HepG2 (cell line): ENCODE results near the gene CLIC1. TPM values are rescaled to one million over a fixed set of nuclear protein-coding genes. Genes with fewer than 3 reads are reported as not detected.

Experiments
- ATAC-seq: fragments of 200-7000 bp; cut with Tn5 transposase; 3 replicates; pipeline ENCODE4 v1.9.1; 2020; ENCODE audit warnings: mild to moderate bottlenecking, moderate library complexity
- BruUV-seq: library from RNA; stranded (reverse); fragments of 400-500 nt; replicated peaks from 2 replicates; lab custom pipeline; 2021; lab: Mats Ljungman, UMichigan
- CTCF ChIA-PET: fragments of 300-600 bp; formaldehyde crosslinking; extraction: SDS; loops from one replicate; lab custom pipeline; 2021; ENCODE audit warnings: low total read pairs, inconsistent platforms, low intra/inter-chr PET ratio; lab: Yijun Ruan, JAX
- POLR2A ChIA-PET: fragments of 350-600 bp; sonication (Branson Sonifier 250); formaldehyde crosslinking; loops from one replicate; lab custom pipeline; 2020; ENCODE audit warnings: antibody characterized with exemption, inconsistent platforms; lab: Yijun Ruan, JAX
- DNase-seq: peaks from one replicate; pipeline ENCODE4 v3.0.0-alpha.2; 2015; ENCODE audit warnings: low spot score
- FAIRE-seq: peaks from 3 replicates; lab custom pipeline; 2011; peaks lifted over from hg19 to GRCh38; lab: Jason Lieb, UNC
- H2AFZ ChIP-seq: one replicate; pipeline ENCODE4 v1.6.1; 2011; ENCODE audit warnings: low read length, inconsistent platforms
- H3K27ac ChIP-seq: fragments of 300-600 bp; 3 replicates; pipeline ENCODE4 v1.8.0; 2011; ENCODE audit warnings: mixed run types, mild to moderate bottlenecking, mixed read lengths, low read length, inconsistent platforms; ENCODE audit not compliant: insufficient read depth; ENCODE audit errors: extremely low read length
- H3K27me3 ChIP-seq, 2 experiments: fragments of 200-600 bp in 1 of 2; 2 replicates in 1 of 2; 3 replicates in 1 of 2; pipeline versions ENCODE4 v1.6.0 to v1.8.0; 2011; ENCODE audit warnings: low read length in 2 of 2, mild to moderate bottlenecking in 2 of 2, moderate library complexity in 2 of 2, inconsistent platforms in 1 of 2; ENCODE audit not compliant: insufficient read depth in 2 of 2, control insufficient read depth in 1 of 2
- H3K36me3 ChIP-seq, 2 experiments: fragments of 200-600 bp in 1 of 2; replicated peaks in 1 of 2; 2 replicates in 1 of 2; 3 replicates in 1 of 2; pipeline versions ENCODE4 v1.5.1 to v1.8.0; 2011; ENCODE audit warnings: low read length in 2 of 2, inconsistent platforms in 1 of 2; ENCODE audit not compliant: insufficient read depth in 2 of 2, control insufficient read depth in 1 of 2
- H3K4me1 ChIP-seq: 2 replicates; pipeline ENCODE4 v1.5.1; 2012; ENCODE audit warnings: low read length, inconsistent platforms; ENCODE audit not compliant: insufficient read depth
- H3K4me2 ChIP-seq: 2 replicates; pipeline ENCODE4 v1.6.0; 2011; ENCODE audit warnings: low read depth, low read length, inconsistent platforms
- H3K4me3 ChIP-seq, 3 experiments: fragments of 200-600 bp in 1 of 3; sonication (generic), shearing (Covaris generic) in 1 of 3; replicated peaks in 1 of 3; 2 replicates each; pipeline ENCODE4 v1.5.1; 2011 to 2016; ENCODE audit warnings: low read length in 3 of 3, inconsistent platforms in 2 of 3, low read depth in 2 of 3, mild to moderate bottlenecking in 2 of 3, control low read depth in 1 of 3, mixed read lengths in 1 of 3; ENCODE audit not compliant: insufficient read depth in 1 of 3
- H3K79me2 ChIP-seq: one replicate; pipeline ENCODE4 v1.6.1; 2011; ENCODE audit warnings: low read length, inconsistent platforms; ENCODE audit not compliant: insufficient read depth
- H3K9ac ChIP-seq: 2 replicates; pipeline ENCODE4 v1.6.0; 2011; ENCODE audit warnings: mild to moderate bottlenecking, low read depth, low read length, inconsistent platforms; ENCODE audit not compliant: insufficient read depth
- H3K9me3 ChIP-seq: 2 replicates; pipeline ENCODE4 v1.5.1; 2012; ENCODE audit warnings: mild to moderate bottlenecking, low read length
- H4K20me1 ChIP-seq: 2 replicates; pipeline ENCODE4 v1.6.0; 2011; ENCODE audit warnings: inconsistent platforms, mild to moderate bottlenecking, low read length, moderate library complexity; ENCODE audit not compliant: insufficient read depth
- FOXK1 ChIP-seq: sonication (generic); formaldehyde crosslinking; IDR thresholded peaks from 2 replicates; pipeline ENCODE4 v1.4.0; 2020; ENCODE audit warnings: low read depth, missing genetic modification reagents, borderline replicate concordance
- MAF1 ChIP-seq: sonication (generic); formaldehyde crosslinking; IDR thresholded peaks from 2 replicates; pipeline ENCODE4 v1.5.0; 2020; ENCODE audit warnings: missing genetic modification reagents, borderline replicate concordance
- MIER2 ChIP-seq: IDR thresholded peaks from 2 replicates; pipeline ENCODE4 v1.6.1; 2016; ENCODE audit warnings: missing biosample characterization, missing genetic modification reagents
- MTA1 ChIP-seq: sonication (generic); formaldehyde crosslinking; IDR thresholded peaks from 2 replicates; pipeline ENCODE4 v1.4.0; 2020; ENCODE audit warnings: missing genetic modification reagents, mild to moderate bottlenecking, borderline replicate concordance
- NCOA1 ChIP-seq: sonication (generic); formaldehyde crosslinking; IDR thresholded peaks from 2 replicates; pipeline ENCODE4 v1.9.0; 2021; ENCODE audit warnings: missing genetic modification reagents
- REL ChIP-seq: sonication (generic); formaldehyde crosslinking; conservative IDR thresholded peaks from 2 replicates; pipeline ENCODE4 v1.8.0; 2022; ENCODE audit warnings: mild to moderate bottlenecking, missing genetic modification reagents, moderate library complexity
- SIX4 ChIP-seq: sonication (generic); formaldehyde crosslinking; IDR thresholded peaks from 2 replicates; pipeline ENCODE4 v1.4.0; 2020; ENCODE audit warnings: missing genetic modification reagents
- SMAD1 ChIP-seq: sonication (generic); formaldehyde crosslinking; IDR thresholded peaks from 2 replicates; pipeline ENCODE4 v1.4.0; 2020; ENCODE audit warnings: missing genetic modification reagents, low read depth, mild to moderate bottlenecking, borderline replicate concordance
- SMC3 ChIP-seq: IDR thresholded peaks from 2 replicates; pipeline ENCODE4 v1.6.1; 2011; ENCODE audit warnings: low read length, improper control_type of control experiment
- SOX13 ChIP-seq, 3 experiments: fragments of 450-650 bp in 1 of 3; sonication (generic) in 1 of 3; formaldehyde crosslinking in 1 of 3; IDR thresholded peaks in 2 of 3; conservative IDR thresholded peaks in 1 of 3; 2 replicates each; pipeline versions ENCODE4 v1.5.0 to v1.6.1; 2016 to 2020; ENCODE audit warnings: antibody characterized with exemption in 1 of 3, mild to moderate bottlenecking in 1 of 3, missing compliant biosample characterization in 1 of 3, missing genetic modification reagents in 1 of 3, moderate library complexity in 1 of 3
- SP4 ChIP-seq: sonication (generic); formaldehyde crosslinking; IDR thresholded peaks from 2 replicates; pipeline ENCODE4 v1.8.1; 2023; ENCODE audit warnings: mild to moderate bottlenecking, missing genetic modification reagents
- STAT5B ChIP-seq: sonication (generic); formaldehyde crosslinking; IDR thresholded peaks from 2 replicates; pipeline ENCODE4 v1.4.0; 2020; ENCODE audit warnings: missing genetic modification reagents
- TGIF2 ChIP-seq: IDR thresholded peaks from 2 replicates; pipeline ENCODE4 v1.6.1; 2016; ENCODE audit warnings: control low read depth, missing compliant biosample characterization
- ZNF101 ChIP-seq: sonication (generic); formaldehyde crosslinking; IDR thresholded peaks from 2 replicates; pipeline ENCODE4 v1.4.0; 2020; ENCODE audit warnings: mild to moderate bottlenecking, low read depth, missing genetic modification reagents, borderline replicate concordance
- ZNF350 ChIP-seq: sonication (generic); formaldehyde crosslinking; IDR thresholded peaks from 2 replicates; pipeline ENCODE4 v1.4.0; 2020; ENCODE audit warnings: mild to moderate bottlenecking, low read depth, missing genetic modification reagents, borderline replicate concordance
- ZNF451 ChIP-seq: sonication (generic); formaldehyde crosslinking; IDR thresholded peaks from 2 replicates; pipeline ENCODE4 v1.5.0; 2020; ENCODE audit warnings: mild to moderate bottlenecking, missing genetic modification reagents
- ZNF501 ChIP-seq: sonication (generic); formaldehyde crosslinking; IDR thresholded peaks from 2 replicates; pipeline ENCODE4 v1.5.1; 2020; ENCODE audit warnings: mild to moderate bottlenecking, moderate library complexity, missing genetic modification reagents
- WGBS: methylation state at CpG from one replicate; pipeline ENCODE4 v1.1.6; 2017; ENCODE audit warnings: low lambda C conversion rate; 5-methylcytosine and 5-hydroxymethylcytosine counted together
- in situ Hi-C: cut with HindIII; loops from 2 replicates; pipeline ENCODE4 v1.10.0; 2017; ENCODE audit warnings: low pct_unique_long_range_greater_than_20kb; ENCODE audit not compliant: extremely low pct_ligation_motif_present
- intact Hi-C: fragments of 100-400 bp; cut with micrococcal nuclease; formaldehyde crosslinking; loops from one replicate; pipeline ENCODE4 v1.10.0; 2022; ENCODE audit not compliant: unreplicated experiment
- polyA plus RNA-seq, 8 experiments: library from polyadenylated mRNA; depleted of rRNA in 3 of 8; stranded (reverse) in 7 of 8; unstranded in 1 of 8; fragments of >200 nt; fragmentation: Illumina TruSeq in 4 of 8; extraction: Trizol in 4 of 8; gene quantifications; 2 replicates each; pipeline versions ENCODE4 v1.2.1 to v1.2.3, GENCODE V29; 2011 to 2016; ENCODE audit warnings: low read depth in 4 of 8, missing spikeins in 1 of 8, mixed read lengths in 1 of 8; ENCODE audit not compliant: insufficient read depth in 1 of 8
- total RNA-seq, 5 experiments: library from RNA; depleted of rRNA; stranded (reverse); fragments of >200 nt; fragmentation: Illumina TruSeq; extraction: Trizol; gene quantifications; 2 replicates each; pipeline ENCODE4 v1.2.3, GENCODE V29; 2016; ENCODE audit warnings: low read depth in 1 of 5
- TF ChIP-seq, protein P1 (sequence below): sonication (generic); formaldehyde crosslinking; IDR thresholded peaks from 2 replicates; pipeline ENCODE4 v1.4.0; 2020; ENCODE audit warnings: low read depth, missing genetic modification reagents

CLIC1 gene
- total and polyA plus RNA-seq, 2 of the 13 experiments (the other 11 are each of a cell fraction or from before 2014, with no cell fraction given), result 602 to 891 TPM

GRCh38 chr6:31770860-31771259, 34.5 kb upstream of the CLIC1 start (continued):
- TF ChIP-seq, protein P1, sequence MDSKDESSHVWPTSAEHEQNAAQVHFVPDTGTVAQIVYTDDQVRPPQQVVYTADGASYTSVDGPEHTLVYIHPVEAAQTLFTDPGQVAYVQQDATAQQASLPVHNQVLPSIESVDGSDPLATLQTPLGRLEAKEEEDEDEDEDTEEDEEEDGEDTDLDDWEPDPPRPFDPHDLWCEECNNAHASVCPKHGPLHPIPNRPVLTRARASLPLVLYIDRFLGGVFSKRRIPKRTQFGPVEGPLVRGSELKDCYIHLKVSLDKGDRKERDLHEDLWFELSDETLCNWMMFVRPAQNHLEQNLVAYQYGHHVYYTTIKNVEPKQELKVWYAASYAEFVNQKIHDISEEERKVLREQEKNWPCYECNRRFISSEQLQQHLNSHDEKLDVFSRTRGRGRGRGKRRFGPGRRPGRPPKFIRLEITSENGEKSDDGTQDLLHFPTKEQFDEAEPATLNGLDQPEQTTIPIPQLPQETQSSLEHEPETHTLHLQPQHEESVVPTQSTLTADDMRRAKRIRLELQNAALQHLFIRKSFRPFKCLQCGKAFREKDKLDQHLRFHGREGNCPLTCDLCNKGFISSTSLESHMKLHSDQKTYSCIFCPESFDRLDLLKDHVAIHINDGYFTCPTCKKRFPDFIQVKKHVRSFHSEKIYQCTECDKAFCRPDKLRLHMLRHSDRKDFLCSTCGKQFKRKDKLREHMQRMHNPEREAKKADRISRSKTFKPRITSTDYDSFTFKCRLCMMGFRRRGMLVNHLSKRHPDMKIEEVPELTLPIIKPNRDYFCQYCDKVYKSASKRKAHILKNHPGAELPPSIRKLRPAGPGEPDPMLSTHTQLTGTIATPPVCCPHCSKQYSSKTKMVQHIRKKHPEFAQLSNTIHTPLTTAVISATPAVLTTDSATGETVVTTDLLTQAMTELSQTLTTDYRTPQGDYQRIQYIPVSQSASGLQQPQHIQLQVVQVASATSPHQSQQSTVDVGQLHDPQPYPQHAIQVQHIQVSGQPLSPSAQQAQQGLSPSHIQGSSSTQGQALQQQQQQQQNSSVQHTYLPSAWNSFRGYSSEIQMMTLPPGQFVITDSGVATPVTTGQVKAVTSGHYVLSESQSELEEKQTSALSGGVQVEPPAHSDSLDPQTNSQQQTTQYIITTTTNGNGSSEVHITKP (CRISPR knock-in tag), result no peak
- TF ChIP-seq ZNF101 (CRISPR knock-in tag) (no peak), REL (CRISPR knock-in tag) (no peak), MTA1 (no peak)

DNA sequence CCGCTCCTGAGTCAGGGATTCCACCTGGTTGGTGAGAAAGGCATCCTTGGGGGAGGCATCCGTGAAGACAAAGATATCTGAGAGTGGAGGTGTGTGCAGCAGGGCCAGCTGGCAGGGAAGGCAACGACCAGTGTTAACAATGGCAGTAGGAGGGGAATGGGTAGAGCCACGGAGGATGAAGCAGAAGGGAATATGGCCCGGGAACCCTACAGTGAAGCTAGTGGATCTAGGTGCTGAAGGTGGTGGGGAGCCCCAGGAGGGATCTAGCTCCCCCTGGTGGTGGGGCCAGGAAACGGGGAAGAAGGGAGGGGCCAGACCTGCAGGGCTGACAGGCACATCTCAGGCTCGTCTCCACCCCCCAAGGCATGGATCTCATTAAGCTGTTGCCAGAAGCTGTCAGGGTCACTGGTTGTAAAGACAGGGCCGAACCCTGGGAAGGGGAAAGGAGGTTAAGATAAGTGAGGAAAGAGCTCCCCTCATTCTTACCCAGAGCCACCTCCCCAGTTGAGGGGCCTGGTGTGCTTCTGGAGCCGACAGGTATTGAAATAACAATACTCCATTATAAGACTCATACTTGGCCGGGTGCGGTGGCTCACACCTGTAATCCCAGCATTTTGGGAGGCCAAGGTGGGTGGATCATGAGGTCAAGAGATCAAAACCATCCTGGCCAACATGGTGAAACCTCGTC, 33.5 kb upstream of the CLIC1 start:
- Histone ChIP-seq H3K4me2 (0 out of 2 replicates have a peak overlapping the region, but pooled peaks have one; percentile 22), H3K9ac (no peak overlapping the region), H3K36me3 (no peaks in the 10 kb centered on the region), H3K79me2 (no peaks in the 10 kb centered on the region), H3K27me3 (no peaks in the 10 kb centered on the region), H2AFZ (no peak overlapping the region), H4K20me1 (no peaks in the 10 kb centered on the region), H3K4me3 (no peak overlapping the region), H3K4me1 (peaks cover 44% of the 10 kb centered on the region), H3K27ac (no peak overlapping the region), H3K9me3 (no peaks in the 10 kb centered on the region)
- peak; percentile 71 for DNase-seq
- intact Hi-C loops, result loop anchor here (1.0 to 10.0 kb wide), 3 partner anchors 41 to 155 kb away; partner anchors contain the start of genes C2 and DDAH2
- ATAC-seq, result peak; percentile 61
- no TSS peak for BruUV-seq
- WGBS, result 33% methylated on average over 12 of the region's 12 CpGs
- CTCF ChIA-PET, result interaction anchor here (0.7 to 3.8 kb wide), 6 partner anchors 21 to 88 kb away, joined by 3 to 74 read pairs (median 4); partner anchors contain the start of genes DDAH2 and LY6G5C
- in situ Hi-C loops, result loop anchor here (5.0 kb wide), 3 partner anchors 38 to 88 kb away; partner anchors contain the start of gene LY6G5C
- peak; percentile 82 for FAIRE-seq
- POLR2A ChIA-PET, result interaction anchor here (0.6 to 9.0 kb wide), 21 partner anchors 9 to 115 kb away, joined by 3 to 279 read pairs (median 5); partner anchors contain the start of genes ABHD16A, APOM, CLIC1 and CSNK2B
- TF ChIP-seq ZNF451 (CRISPR knock-in tag), result peak; percentile 84; the same call in 1 of the 2 replicates
- TF ChIP-seq SMC3, result peak; percentile 98
- TF ChIP-seq SOX13 (IDR thresholded peaks at IDR 0.05), result no peak
- TF ChIP-seq SOX13 (CRISPR knock-in tag; conservative IDR thresholded peaks at IDR 0.05 in 1 of 2, IDR thresholded peaks at IDR 0.05 in 1 of 2), result peak in 1 of 2 experiments; percentile 41; a peak in 1 of 4 replicates
- TF ChIP-seq SMAD1, result 0 out of 2 replicates have a peak, but pooled peaks have one; percentile 55
- peak; percentile 77; the same call in 1 of the 2 replicates for TF ChIP-seq NCOA1 (CRISPR knock-in tag)
- no peak for TF ChIP-seq MAF1
- TF ChIP-seq TGIF2 (CRISPR knock-in tag), result 0 out of 2 replicates have a peak, but pooled peaks have one; percentile 57
- TF ChIP-seq MIER2 (CRISPR knock-in tag), result peak; percentile 61; the same call in 1 of the 2 replicates
- peak; percentile 76; the same call in 1 of the 2 replicates for TF ChIP-seq FOXK1 (CRISPR knock-in tag)
- no peak for TF ChIP-seq SIX4
- TF ChIP-seq ZNF350 (CRISPR knock-in tag), result peak; percentile 52; the same call in 1 of the 2 replicates
- TF ChIP-seq SP4 (CRISPR knock-in tag), result peak; percentile 38; the same call in 1 of the 2 replicates
- TF ChIP-seq ZNF501 (CRISPR knock-in tag), result 0 out of 2 replicates have a peak, but pooled peaks have one; percentile 56
- TF ChIP-seq STAT5B, result no peak
